Hematopoietic multipotent progenitor cell (in vitro differentiated cells): ENCODE measurements around the gene PFDN5. TPM values are rescaled to one million over a fixed set of nuclear protein-coding genes. Genes with fewer than 3 reads are reported as not detected.
"Not testable (repeated sequence)": the region's sequence is repeated elsewhere in the genome, so short reads cannot be mapped to it uniquely, and the experiment has no call there.

ENCODE experiments used
- DNase-seq, 3 donors: peaks; one replicate each; pipeline ENCODE4 v3.0.0-alpha.2; 2011 to 2015; ENCODE audit warnings: low read depth in 2 of 3, low spot score in 2 of 3
- total RNA-seq: library from RNA; depleted of rRNA; stranded (reverse); fragments of >200 nt; gene quantifications from one replicate; pipeline ENCODE4 v1.2.3, GENCODE V29; 2012

Gene PFDN5
- total RNA-seq, 1 donor, result 477 TPM

GRCh38 chr12:53325511-53326061 lies 30.2 kb downstream of the PFDN5 start:
- DNase-seq, result peak in 1 of 3 donors; percentile 25

- no peak for DNase-seq
Observed at GRCh38 chr12:53326460-53327185, 31.3 kb downstream of the PFDN5 start.

- peak in 1 of 3 donors; percentile 38 for DNase-seq
Observed at GRCh38 chr12:53327435-53328042, 32.2 kb downstream of the PFDN5 start.

- DNase-seq, result peak in 1 of 3 donors; percentile 31
Observed at GRCh38 chr12:53328043-53328435, 32.7 kb downstream of the PFDN5 start.

GRCh38 chr12:53330671-53331070 lies 35.3 kb downstream of the PFDN5 start:
- no peak for DNase-seq

- not testable (repeated sequence) for DNase-seq
Observed at GRCh38 chr12:53332339-53332738, 37.0 kb downstream of the PFDN5 start.

- DNase-seq, result no peak
Observed at GRCh38 chr12:53332744-53333143, 37.4 kb downstream of the PFDN5 start.

GRCh38 chr12:53333289-53333688 lies 37.9 kb downstream of the PFDN5 start:
- DNase-seq, result no peak

- DNase-seq, result no peak
Observed at GRCh38 chr12:53333845-53334244, 38.5 kb downstream of the PFDN5 start.

GRCh38 chr12:53334822-53335221 lies 39.5 kb downstream of the PFDN5 start:
- DNase-seq, result no peak

GRCh38 chr12:53336181-53336681 lies 40.9 kb downstream of the PFDN5 start, which contains the start of gene SP7:
Gene SP7, minus strand, starts transcription at chr12:53336354. Its CDS starts 708 bp downstream, at chr12:53335646.
- DNase-seq, result peak in 1 of 3 donors; percentile 70

- peak in 1 of 3 donors; percentile 52 for DNase-seq
Observed at GRCh38 chr12:53338017-53338416, 42.7 kb downstream of the PFDN5 start.

GRCh38 chr12:53338916-53339315 lies 43.6 kb downstream of the PFDN5 start:
- DNase-seq, result no peak

GRCh38 chr12:53340398-53340797 lies 45.1 kb downstream of the PFDN5 start:
- no peak for DNase-seq

GRCh38 chr12:53343449-53343848 lies 48.1 kb downstream of the PFDN5 start:
- no peak for DNase-seq

- no peak for DNase-seq
Observed at GRCh38 chr12:53343969-53344368, 48.6 kb downstream of the PFDN5 start.

- DNase-seq, result peak in 1 of 3 donors; percentile 24
Observed at GRCh38 chr12:53344487-53344823, 49.1 kb downstream of the PFDN5 start.

- peak in 2 of 3 donors; percentile 80 to 85 for DNase-seq
Observed at GRCh38 chr12:53344824-53345485, 49.6 kb downstream of the PFDN5 start.

GRCh38 chr12:53345486-53346188 lies 50.3 kb downstream of the PFDN5 start:
- DNase-seq, result no peak

GRCh38 chr12:53346491-53346890 lies 51.1 kb downstream of the PFDN5 start:
- no peak for DNase-seq

GRCh38 chr12:53347905-53348304 lies 52.6 kb downstream of the PFDN5 start:
- no peak for DNase-seq
